GM21423 (cell line): Measurements from ENCODE around the gene FFAR2.
"Not testable (repeated sequence)": the region's sequence is repeated elsewhere in the genome, so short reads cannot be mapped to it uniquely, and the experiment has no call there.

ENCODE experiments used
- ATAC-seq: cut with Tn5 transposase; IDR thresholded peaks from one replicate; pipeline ENCODE4 v1.9.1; 2021; ENCODE audit warnings: mild to moderate bottlenecking, moderate library complexity; ENCODE audit not compliant: unreplicated experiment

FFAR2 gene

GRCh38 chr19:35423406-35423805, 24.7 kb upstream of the FFAR2 start:
- ATAC-seq = not testable (repeated sequence)

DNA sequence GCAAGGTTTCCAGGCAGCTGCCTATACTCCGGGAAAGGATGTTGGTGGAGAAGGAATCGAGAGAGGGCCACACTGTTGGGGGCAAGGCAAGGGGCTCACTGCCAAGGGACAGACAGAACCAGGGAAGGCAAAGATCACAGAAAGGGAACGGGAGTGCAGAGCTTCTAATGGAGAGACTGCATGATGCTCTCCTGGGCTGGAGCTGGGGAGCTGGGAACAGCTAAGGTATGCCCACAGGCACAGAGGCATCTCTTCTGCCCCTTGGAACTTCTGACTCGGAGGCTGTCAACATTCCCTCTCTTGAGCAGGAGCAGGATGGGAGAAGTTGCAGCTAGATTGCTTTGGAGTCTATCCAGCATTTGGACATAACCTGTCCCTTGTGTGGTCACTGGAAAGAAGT, 22.4 kb upstream of the FFAR2 start:
- ATAC-seq = no peak

GRCh38 chr19:35427187-35427586, 20.9 kb upstream of the FFAR2 start:
- ATAC-seq = no peak

- ATAC-seq = no peak
Measured at GRCh38 chr19:35429698-35430408, 18.2 kb upstream of the FFAR2 start.

DNA sequence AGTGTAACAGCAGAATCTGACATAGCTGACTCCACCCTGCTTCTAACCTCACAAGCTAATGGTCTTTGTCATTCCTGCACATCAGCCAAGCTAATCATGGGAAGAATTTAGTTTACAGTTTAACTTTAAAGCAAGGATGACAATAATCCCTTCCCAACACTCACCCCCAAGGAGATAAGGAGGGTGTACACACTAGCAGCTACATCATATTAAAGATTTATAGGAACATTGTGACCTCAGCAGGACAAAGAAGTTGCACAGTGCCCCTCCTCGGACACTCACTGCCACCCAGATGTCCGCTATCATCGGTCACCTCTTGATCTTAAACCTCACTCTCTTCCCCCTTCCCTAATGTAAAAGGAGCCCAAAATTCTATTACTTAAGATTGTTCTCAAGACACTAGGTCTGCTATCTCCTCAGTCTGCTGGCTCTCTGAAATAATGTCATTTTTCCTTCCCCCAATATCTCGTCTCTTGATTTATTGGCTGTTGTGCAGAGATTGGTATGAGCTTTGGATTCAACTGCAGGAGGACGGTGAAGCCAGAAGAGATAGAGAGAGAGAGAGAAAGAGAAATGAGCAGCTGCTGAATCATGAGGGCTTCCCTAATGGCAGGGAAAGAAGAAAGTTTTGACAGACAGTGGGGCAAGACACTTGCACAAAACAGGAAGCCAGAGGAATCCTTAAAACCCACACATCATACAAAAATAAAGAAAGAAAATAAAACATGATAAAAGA, 17.5 kb upstream of the FFAR2 start:
- no peak for ATAC-seq

DNA sequence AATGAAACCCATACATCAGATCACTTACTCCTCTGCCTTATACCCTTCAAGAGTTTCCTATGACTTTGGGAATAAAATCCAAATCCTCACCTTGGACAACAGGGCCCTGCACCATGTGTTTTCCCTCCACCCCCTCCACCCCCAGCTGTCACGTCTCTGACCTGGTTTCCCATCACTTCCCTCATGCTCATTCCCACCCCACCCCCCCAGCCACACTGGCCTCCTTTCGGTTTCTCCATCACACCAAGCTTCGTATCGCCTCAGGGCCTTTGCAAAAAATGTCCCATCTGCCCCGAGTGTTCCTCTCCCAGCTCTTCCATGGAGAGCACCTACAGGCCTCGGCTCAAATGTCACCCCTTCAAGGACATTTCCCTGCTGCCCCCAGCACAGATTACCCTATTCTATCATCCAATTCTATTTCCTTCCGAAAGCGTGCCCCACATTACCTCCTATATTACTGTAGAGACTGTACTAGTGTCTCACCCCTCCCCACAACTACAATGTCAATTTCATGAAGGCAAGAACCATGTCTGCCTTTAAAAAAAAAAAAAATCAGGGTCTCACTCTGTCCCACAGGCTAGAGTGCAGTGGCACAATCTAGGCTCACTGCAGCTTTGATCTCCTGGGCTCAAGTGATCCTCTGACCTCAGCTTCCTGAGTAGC, 16.8 kb upstream of the FFAR2 start:
- no peak for ATAC-seq

GRCh38 chr19:35432911-35433310, 15.1 kb upstream of the FFAR2 start:
- ATAC-seq = no peak

GRCh38 chr19:35433448-35433847, 14.6 kb upstream of the FFAR2 start:
- ATAC-seq = no peak

- ATAC-seq = no peak
Measured at GRCh38 chr19:35435896-35436295, 12.2 kb upstream of the FFAR2 start.

- no peak for ATAC-seq
Measured at GRCh38 chr19:35436477-35437405, 11.3 kb upstream of the FFAR2 start.

DNA sequence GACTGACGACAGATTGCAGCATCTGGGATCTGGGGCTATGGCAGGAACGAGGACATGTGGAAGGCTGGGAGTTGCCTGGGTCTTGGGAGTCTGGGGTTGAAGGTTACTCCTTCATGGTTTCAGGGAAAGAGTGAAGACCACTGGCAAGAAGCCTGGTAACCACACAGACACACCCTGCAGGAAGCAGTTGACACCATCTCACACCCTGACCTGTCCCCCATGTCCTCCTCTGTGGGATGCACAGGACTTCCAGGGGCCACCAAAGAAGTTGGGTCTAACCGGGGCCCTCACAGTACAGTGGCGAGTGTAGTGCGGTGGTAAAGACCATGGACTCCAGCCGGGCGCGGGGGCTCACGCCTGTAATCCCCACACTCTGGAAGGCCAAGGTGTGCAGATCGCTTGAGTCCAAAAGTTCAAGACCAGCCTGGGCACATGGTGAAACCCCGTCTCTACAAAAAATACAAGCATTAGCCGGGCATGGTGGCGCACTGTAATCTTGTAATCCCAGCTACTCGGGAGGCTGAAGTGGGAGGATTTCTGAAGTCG, 10.6 kb upstream of the FFAR2 start:
- ATAC-seq = no peak

DNA sequence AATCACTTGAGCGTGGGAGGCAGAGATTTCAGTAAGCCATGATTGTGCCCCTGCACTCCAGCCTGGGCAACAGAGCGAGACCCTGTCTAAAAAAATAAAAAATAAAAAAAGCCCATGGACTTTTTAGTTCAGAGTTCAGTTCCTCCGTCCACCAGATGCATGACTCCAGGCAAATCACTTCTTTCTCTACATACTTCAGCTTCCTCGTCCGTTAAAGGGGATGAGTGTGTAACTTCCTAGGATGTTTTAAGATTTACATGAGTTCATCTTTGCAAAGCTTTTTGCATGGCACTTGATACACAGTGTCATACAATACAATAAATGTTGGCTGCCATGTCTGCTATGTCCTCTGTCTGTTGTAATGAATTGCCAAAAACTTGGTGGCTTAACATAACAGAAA, 10.0 kb upstream of the FFAR2 start:
- ATAC-seq = no peak

DNA sequence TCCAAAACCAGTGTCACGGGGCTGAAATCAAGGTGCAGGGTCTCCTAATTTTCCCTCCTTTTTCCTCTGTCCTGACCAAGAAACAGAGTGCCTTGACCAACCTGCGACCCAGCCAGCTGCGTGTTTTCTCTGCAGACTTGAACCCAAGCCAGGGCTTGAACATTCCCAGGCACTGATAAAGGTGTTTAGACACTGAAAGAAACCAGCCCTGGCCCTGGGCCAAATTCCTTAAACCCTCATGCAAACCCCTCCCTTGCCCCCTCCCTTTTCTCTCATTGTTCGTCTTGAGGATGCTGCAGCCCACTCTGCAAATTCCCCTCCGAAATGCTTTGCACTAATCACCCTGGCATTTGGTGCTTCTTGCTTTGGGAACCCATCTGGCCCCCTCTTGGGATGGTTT, 9.5 kb upstream of the FFAR2 start:
- no peak for ATAC-seq

DNA sequence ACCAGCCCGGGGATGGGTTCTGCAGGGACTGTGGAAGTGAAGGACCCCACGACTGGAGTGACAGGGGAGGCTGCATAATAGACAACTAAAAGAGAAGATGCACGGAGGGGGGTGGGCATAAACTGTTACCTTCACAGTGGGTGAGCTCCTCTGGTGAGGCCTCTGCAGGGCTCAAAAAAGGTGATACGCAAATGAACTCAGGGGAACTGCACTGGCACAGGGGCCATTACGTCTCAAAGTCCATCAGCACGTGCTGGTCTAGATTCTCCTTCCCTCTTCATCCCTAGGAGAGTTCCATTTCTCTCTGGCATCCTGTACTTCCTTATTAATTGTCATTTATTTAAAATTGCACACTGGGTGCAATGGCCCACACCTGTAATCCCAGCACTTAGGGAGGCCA, 8.1 kb upstream of the FFAR2 start:
- no peak for ATAC-seq

GRCh38 chr19:35442091-35442490, 6.0 kb upstream of the FFAR2 start:
- ATAC-seq = no peak

GRCh38 chr19:35444735-35445134, 3.3 kb upstream of the FFAR2 start:
- ATAC-seq = no peak

GRCh38 chr19:35445826-35446593, 2.0 kb upstream of the FFAR2 start:
- ATAC-seq = no peak

- ATAC-seq = no peak
Measured at GRCh38 chr19:35449359-35450043, 1.4 kb downstream of the FFAR2 start.

DNA sequence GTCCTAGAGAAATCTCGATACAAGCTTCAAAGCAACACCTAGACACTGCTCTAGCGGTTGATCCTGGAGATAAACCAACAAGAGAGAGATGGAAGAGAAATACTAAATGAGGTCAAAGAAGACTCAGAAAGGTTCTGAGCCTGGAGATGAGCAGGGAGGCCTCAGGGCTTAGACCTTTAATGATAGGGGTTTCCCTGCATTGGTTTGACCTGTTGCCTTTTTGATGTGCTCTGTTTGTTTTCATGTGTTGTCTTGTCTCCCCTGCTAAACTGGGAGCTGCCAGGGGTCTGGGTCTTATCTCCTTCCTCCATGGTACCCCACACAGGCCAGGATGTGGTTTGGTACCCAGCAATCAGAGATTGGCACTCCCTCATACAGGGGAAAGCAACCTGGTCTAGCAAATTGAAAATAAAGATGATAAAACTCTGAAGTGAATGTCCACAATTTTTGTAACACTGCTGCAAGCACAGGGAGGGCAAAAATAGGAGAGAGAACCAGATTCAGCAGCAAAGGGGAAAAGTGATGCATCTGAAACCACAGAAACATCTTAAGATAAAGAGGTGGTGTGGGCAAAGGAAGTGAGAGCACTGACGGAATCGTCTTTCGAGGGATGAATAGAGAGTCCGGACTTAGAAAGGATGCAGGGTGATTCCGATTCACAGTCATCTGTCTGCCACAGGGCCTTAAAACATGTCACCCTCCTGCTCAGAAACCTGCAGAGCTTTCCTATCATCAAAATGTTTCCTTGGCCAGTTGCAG, 3.5 kb downstream of the FFAR2 start:
- ATAC-seq = no peak
